ENCODE results near the gene ST3GAL3. TPM values are rescaled to one million over a fixed set of nuclear protein-coding genes. Genes with fewer than 3 reads are reported as not detected.

The ST3GAL3 gene
- polyA plus RNA-seq, 1 donor (not counting 4 experiments of a cell fraction or from before 2014, with no cell fraction given), result 10.0 TPM

- no peaks in the 10 kb centered on the region for H3K27me3 ChIP-seq (ENCODE audit: control insufficient read depth, extremely low read depth, insufficient read depth, low read length)
These were observed 134.2 kb downstream of the ST3GAL3 start for GRCh38 chr1:43841321-43842174.

GRCh38 chr1:43842175-43842498, 134.8 kb downstream of the ST3GAL3 start:
- H3K9me3 ChIP-seq (ENCODE audit: control insufficient read depth, low read depth, low read length), result no peaks in the 10 kb centered on the region
- DNase-seq (ENCODE audit: low read depth, low spot score) (no peak), FAIRE-seq (no peak)
- H2AFZ ChIP-seq (ENCODE audit: control insufficient read depth, low read length), result no peak overlapping the region
- H3K79me2 ChIP-seq (ENCODE audit: control insufficient read depth, insufficient read depth, low read length), result no peaks in the 10 kb centered on the region
- peaks cover 16% of the 10 kb centered on the region for H3K4me1 ChIP-seq (ENCODE audit: control insufficient read depth, extremely low read depth, insufficient read depth, low read length)
- dilution Hi-C loops (cut with MboI; ENCODE audit: extremely low pct_ligation_motif_present, low sequenced_read_pairs), result loop anchor here (25.0 kb wide), 1 partner anchor 95 kb away; the partner anchor contains the start of genes ARTN and IPO13
- no peaks in the 10 kb centered on the region for H4K20me1 ChIP-seq (ENCODE audit: control insufficient read depth, extremely low read depth, insufficient read depth, low read length)
- H3K27me3 ChIP-seq (ENCODE audit: control insufficient read depth, extremely low read depth, insufficient read depth, low read length), result no peaks in the 10 kb centered on the region
- H3K9me1 ChIP-seq (ENCODE audit: control insufficient read depth, extremely low read depth, insufficient read depth, low read length), result no peaks in the 10 kb centered on the region
- no peak overlapping the region for H3K4me3 ChIP-seq (ENCODE audit: control insufficient read depth in 2 of 3, extremely low read depth in 1 of 3, insufficient read depth in 2 of 3, low read depth in 1 of 3, low read length in 3 of 3)
- peaks cover 0 to 4% of the 10 kb centered on the region in 2 experiments for H3K36me3 ChIP-seq (ENCODE audit: control insufficient read depth in 2 of 2, extremely low read depth in 1 of 2, insufficient read depth in 2 of 2, low read length in 2 of 2)
- H3K4me2 ChIP-seq (ENCODE audit: control insufficient read depth, extremely low read depth, insufficient read depth, low read depth, low read length), result no peak overlapping the region
- H3K27ac ChIP-seq (ENCODE audit: control insufficient read depth, insufficient read depth, low read length), result no peak overlapping the region
- TF ChIP-seq EZH2 (IDR thresholded peaks at IDR 0.05; ENCODE audit: low read length) (no peak), CTCF (optimal IDR thresholded peaks at IDR 0.05 in 1 of 3, IDR thresholded peaks at IDR 0.05 in 1 of 3, conservative IDR thresholded peaks at IDR 0.05 in 1 of 3; ENCODE audit: extremely low read depth in 1 of 3, insufficient read depth in 2 of 3, low read length in 3 of 3) (no peak)
- H3K9ac ChIP-seq (ENCODE audit: control insufficient read depth, extremely low read depth, insufficient read depth, low read length), result no peak overlapping the region

More at GRCh38 chr1:43841321-43842174, 134.2 kb downstream of the ST3GAL3 start:
- Histone ChIP-seq H3K79me2 (ENCODE audit: control insufficient read depth, insufficient read depth, low read length) (no peaks in the 10 kb centered on the region), H3K4me3 (ENCODE audit: control insufficient read depth in 2 of 3, extremely low read depth in 1 of 3, insufficient read depth in 2 of 3, low read depth in 1 of 3, low read length in 3 of 3) (no peak overlapping the region), H3K27ac (ENCODE audit: control insufficient read depth, insufficient read depth, low read length) (no peak overlapping the region), H3K9me3 (ENCODE audit: control insufficient read depth, low read depth, low read length) (no peaks in the 10 kb centered on the region), H3K9ac (ENCODE audit: control insufficient read depth, extremely low read depth, insufficient read depth, low read length) (no peak overlapping the region), H3K9me1 (ENCODE audit: control insufficient read depth, extremely low read depth, insufficient read depth, low read length) (no peaks in the 10 kb centered on the region), H3K4me1 (ENCODE audit: control insufficient read depth, extremely low read depth, insufficient read depth, low read length) (peaks cover 16% of the 10 kb centered on the region), H4K20me1 (ENCODE audit: control insufficient read depth, extremely low read depth, insufficient read depth, low read length) (no peaks in the 10 kb centered on the region), H3K36me3 (ENCODE audit: control insufficient read depth in 2 of 2, extremely low read depth in 1 of 2, insufficient read depth in 2 of 2, low read length in 2 of 2) (peaks cover 0 to 4% of the 10 kb centered on the region in 2 experiments), H3K4me2 (ENCODE audit: control insufficient read depth, extremely low read depth, insufficient read depth, low read depth, low read length) (no peak overlapping the region), H2AFZ (ENCODE audit: control insufficient read depth, low read length) (no peak overlapping the region)
- DNase-seq (ENCODE audit: low read depth, low spot score), result no peak
- dilution Hi-C loops (cut with MboI; ENCODE audit: extremely low pct_ligation_motif_present, low sequenced_read_pairs), result loop anchor here (25.0 kb wide), 1 partner anchor 96 kb away; the partner anchor contains the start of genes ARTN and IPO13
- TF ChIP-seq CTCF (optimal IDR thresholded peaks at IDR 0.05 in 1 of 3, IDR thresholded peaks at IDR 0.05 in 1 of 3, conservative IDR thresholded peaks at IDR 0.05 in 1 of 3; ENCODE audit: extremely low read depth in 1 of 3, insufficient read depth in 2 of 3, low read length in 3 of 3) (no peak), EZH2 (IDR thresholded peaks at IDR 0.05; ENCODE audit: low read length) (no peak)
- FAIRE-seq, result no peak

Measured in keratinocyte (primary cell).